HUES6 (cell line): ENCODE data around the gene CA14.

Source experiments
- H3K27ac ChIP-seq: 2 replicates; pipeline ENCODE4 v1.7.0; 2013; ENCODE audit warnings: low read depth, mild to moderate bottlenecking, low read length, inconsistent platforms
- H3K27me3 ChIP-seq: 2 replicates; pipeline ENCODE4 v1.6.1; 2013; ENCODE audit warnings: low read length; ENCODE audit not compliant: control insufficient read depth, insufficient read depth
- H3K36me3 ChIP-seq: 2 replicates; pipeline ENCODE4 v1.6.1; 2013; ENCODE audit warnings: low read length; ENCODE audit not compliant: control insufficient read depth, insufficient read depth
- H3K4me1 ChIP-seq: 2 replicates; pipeline ENCODE4 v1.6.1; 2013; ENCODE audit warnings: low read length; ENCODE audit not compliant: control insufficient read depth, insufficient read depth
- H3K4me3 ChIP-seq: 2 replicates; pipeline ENCODE4 v1.5.1; 2013; ENCODE audit warnings: low read depth, low read length
- H3K9ac ChIP-seq: one replicate; pipeline ENCODE4 v1.6.1; 2013; ENCODE audit warnings: mild to moderate bottlenecking, low read length
- H3K9me3 ChIP-seq: 2 replicates; pipeline ENCODE4 v1.6.1; 2013; ENCODE audit warnings: low read depth, low read length; ENCODE audit not compliant: control insufficient read depth, insufficient read depth

CA14 gene

DNA sequence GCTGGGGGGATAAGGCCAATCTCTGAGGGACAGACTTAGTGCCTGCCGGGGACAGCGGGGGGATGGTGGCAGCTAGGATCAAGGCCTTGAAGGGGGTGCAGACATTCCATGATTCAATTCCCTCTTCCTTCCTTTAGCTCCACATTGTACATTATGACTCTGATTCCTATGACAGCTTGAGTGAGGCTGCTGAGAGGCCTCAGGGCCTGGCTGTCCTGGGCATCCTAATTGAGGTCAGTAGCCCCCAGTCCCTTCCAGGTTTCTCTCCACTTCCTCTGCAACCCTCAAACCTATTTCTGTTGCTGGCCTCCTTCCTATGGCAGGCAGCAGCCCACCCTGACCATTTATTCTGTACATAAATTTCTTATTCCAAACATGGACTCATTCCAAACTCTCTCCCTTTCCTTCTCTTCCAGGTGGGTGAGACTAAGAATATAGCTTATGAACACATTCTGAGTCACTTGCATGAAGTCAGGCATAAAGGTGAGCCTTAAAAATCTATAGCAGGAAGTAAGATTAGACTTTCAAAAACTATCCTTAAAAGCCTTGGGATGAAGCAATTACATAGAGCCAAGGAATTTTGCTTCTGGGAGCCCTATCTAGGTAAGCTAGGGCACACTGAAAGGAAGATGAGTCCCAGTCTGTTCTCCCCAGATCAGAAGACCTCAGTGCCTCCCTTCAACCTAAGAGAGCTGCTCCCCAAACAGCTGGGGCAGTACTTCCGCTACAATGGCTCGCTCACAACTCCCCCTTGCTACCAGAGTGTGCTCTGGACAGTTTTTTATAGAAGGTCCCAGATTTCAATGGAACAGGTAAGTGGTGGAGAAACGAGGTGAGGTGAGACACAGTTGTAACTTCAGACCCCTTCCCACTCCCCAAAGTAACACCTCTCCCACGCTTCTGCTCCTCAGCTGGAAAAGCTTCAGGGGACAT lies 5.1 kb downstream of the CA14 start:
- Histone ChIP-seq H3K27ac (no peak overlapping the region), H3K4me1 (peaks cover 22% of the 10 kb centered on the region), H3K27me3 (no peaks in the 10 kb centered on the region), H3K4me3 (no peak overlapping the region), H3K9me3 (no peaks in the 10 kb centered on the region), H3K36me3 (peaks cover 61% of the 10 kb centered on the region), H3K9ac (no peak overlapping the region)

DNA sequence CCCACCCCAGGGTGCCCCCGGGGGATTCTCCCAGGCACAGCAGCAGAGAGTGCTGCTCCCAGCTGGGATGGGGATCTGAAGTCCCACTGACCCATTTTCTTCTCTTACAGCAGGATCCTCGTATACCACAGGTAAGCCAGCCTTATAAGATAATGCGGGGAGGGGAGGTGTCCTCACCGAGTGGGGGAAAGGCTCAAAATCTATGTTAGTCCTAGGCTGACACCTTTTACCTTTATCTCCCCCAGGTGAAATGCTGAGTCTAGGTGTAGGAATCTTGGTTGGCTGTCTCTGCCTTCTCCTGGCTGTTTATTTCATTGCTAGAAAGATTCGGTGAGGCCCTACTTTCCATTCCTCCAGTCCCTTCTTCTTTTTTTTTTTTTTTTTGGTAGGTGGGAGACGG lies 6.0 kb downstream of the CA14 start:
- Histone ChIP-seq H3K4me3 (no peak overlapping the region), H3K4me1 (peaks cover 24% of the 10 kb centered on the region), H3K27ac (no peak overlapping the region), H3K9me3 (no peaks in the 10 kb centered on the region), H3K27me3 (no peaks in the 10 kb centered on the region), H3K9ac (no peak overlapping the region), H3K36me3 (peaks cover 61% of the 10 kb centered on the region)

DNA sequence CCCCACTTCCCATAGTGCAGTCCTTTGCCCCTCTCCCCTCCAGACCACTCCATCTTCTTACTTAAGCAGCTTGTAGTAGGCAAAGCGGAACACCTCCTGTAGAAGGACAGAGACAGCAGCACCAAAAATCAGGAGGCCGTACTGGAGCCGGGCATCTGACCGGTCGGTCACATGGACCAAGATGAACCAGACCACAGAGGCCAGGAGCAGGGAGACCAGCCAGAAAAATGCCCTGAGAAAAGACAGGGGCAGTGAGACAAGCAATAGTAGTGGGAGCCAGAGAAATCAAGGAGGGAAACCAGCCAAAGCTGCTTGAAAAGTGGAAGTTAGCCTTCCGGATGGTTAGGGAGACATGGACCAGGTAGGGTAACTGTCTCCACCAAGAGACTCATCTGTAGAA lies 10.3 kb downstream of the CA14 start:
- no peaks in the 10 kb centered on the region for H3K9me3 ChIP-seq
- H3K9ac ChIP-seq = peak overlapping the region; percentile 82
- H3K4me1 ChIP-seq = peaks cover 17% of the 10 kb centered on the region
- peaks cover 44% of the 10 kb centered on the region for H3K36me3 ChIP-seq
- no peaks in the 10 kb centered on the region for H3K27me3 ChIP-seq
- peak overlapping the region; percentile 93 for H3K4me3 ChIP-seq
- H3K27ac ChIP-seq = no peak overlapping the region; the same call in 1 of the 2 replicates

DNA sequence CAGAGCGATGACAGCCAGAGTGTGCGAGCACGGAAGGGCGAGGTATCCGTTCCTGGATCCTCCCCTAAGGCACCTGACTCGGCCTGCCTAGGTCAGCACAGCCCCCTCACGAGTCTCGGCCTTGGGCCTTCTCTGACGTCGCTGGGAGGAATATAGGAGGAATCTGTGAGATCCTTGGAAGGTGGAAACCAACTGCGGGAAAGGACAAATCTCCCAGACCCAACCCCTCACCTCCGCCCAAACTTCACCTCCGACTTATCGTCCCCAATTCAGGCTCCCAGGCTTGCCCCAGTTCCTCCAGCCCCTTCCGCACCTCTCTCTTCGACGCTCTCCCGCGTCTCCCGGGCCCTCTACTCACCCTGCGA lies 10.7 kb downstream of the CA14 start:
- no peaks in the 10 kb centered on the region for H3K27me3 ChIP-seq
- peak overlapping the region; percentile 82 for H3K9ac ChIP-seq
- peak overlapping the region; percentile 39; the same call in 1 of the 2 replicates for H3K27ac ChIP-seq
- H3K36me3 ChIP-seq = peaks cover 40% of the 10 kb centered on the region
- peak overlapping the region; percentile 93 for H3K4me3 ChIP-seq
- H3K4me1 ChIP-seq = peaks cover 21% of the 10 kb centered on the region
- no peaks in the 10 kb centered on the region for H3K9me3 ChIP-seq

DNA sequence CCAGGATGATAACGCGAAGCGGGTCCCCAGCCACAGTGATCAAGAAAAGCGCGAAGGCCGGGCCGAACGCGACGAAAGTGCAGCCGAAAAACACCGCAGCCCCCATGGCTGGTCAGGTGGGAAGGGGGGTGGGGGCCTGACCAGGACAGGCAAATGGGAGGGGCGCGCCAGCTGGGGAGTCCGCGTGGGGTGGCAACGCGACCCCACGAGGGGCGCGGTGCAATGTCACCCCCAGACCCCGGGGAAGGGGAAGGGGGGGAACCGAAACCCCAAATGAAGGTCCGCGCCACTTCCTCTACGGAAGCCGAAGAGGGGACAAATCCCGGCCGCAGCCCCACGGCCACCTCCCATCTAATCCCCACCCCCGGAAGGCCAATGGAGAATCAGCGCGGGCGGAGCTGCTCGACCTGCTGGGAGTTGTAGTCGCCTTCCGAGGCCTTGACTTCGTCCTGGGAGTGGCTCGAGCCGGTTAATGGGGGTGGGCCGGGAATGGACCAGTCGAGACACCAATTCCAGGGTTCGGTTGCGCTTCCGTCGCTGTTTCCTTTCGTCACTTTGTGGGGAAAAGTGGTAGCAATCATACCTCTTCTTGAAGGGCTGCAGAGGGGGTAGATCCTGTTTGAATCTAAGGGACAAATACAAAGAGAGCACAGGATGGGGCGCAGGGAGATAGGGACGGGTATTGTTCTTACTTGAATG lies 11.3 kb downstream of the CA14 start, which contains the start of gene APH1A:
APH1A (minus strand) TSS at position 312 of the 699 bp plus-strand sequence; CDS start at position 106, 206 bp downstream.
- Histone ChIP-seq H3K27ac (peak within 1 kb of the TSS; percentile 39; the same call in 1 of the 2 replicates), H3K9ac (peak within 1 kb of the TSS; percentile 82), H3K36me3 (peaks cover 36% of the 10 kb centered on the region)

DNA sequence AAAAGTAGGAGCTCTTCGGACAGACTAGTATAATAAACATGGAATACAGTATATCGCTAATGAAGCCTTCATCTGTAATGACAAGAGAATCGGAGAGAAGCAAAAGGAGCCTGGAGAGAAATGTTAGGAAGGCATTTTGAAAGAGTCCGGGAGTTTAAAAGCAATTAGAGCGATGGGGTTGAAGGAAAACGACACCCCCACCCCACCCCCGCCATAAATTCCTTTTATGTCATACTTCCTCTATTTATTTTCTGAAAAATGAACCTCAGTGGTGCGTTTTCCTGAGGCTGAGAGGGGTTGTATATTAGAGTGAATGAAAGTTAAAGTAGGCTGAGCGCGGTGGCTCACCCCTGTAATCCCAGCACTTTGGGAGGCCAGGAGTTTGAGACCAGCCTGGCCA lies 11.9 kb downstream of the CA14 start:
- Histone ChIP-seq H3K4me1 (peaks cover 23% of the 10 kb centered on the region), H3K36me3 (peaks cover 31% of the 10 kb centered on the region), H3K9me3 (no peaks in the 10 kb centered on the region), H3K9ac (peak overlapping the region; percentile 4), H3K27ac (0 out of 2 replicates have a peak overlapping the region, but pooled peaks have one; percentile 5), H3K27me3 (no peaks in the 10 kb centered on the region), H3K4me3 (peak overlapping the region; percentile 93)

More for the DNA sequence above, 11.3 kb downstream of the CA14 start, which contains the start of gene APH1A:
- Histone ChIP-seq H3K4me3 (peak within 1 kb of the TSS; percentile 93), H3K9me3 (no peaks in the 10 kb centered on the region), H3K4me1 (peaks cover 23% of the 10 kb centered on the region), H3K27me3 (no peaks in the 10 kb centered on the region)

DNA sequence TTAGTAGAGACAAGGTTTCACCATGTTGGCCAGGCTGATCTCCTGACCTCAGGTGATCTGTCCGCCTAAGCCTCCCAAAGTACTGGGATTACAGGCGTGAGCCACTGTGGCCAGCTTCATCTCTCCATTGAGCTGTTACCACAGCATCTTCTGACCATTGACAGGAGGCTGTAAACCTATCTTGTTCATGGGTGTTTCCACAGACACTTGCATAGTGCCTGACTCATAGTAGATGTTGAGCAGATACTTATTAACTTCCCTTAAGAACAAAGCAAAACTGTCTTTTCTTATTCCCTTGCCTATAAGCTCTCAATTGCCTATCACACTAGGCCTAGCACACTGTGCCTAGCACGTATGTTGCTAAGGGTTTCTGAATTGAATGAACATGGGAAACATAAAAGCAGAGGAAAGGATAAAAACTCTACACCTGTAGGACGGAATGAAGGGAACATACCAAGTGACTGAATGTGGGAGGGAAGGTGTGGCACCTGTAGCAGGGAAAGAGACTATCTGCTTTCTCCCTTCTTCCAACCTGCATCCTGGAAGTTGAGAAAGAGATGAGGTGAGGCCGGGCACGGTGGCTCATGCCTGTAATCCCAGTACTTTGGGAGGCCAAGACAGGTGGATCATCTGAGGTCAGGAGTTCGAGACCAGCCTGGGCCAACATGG lies 13.9 kb downstream of the CA14 start:
- H3K36me3 ChIP-seq = peaks cover 11% of the 10 kb centered on the region
- H3K27me3 ChIP-seq = no peaks in the 10 kb centered on the region
- H3K9me3 ChIP-seq = no peaks in the 10 kb centered on the region
- H3K9ac ChIP-seq = no peak overlapping the region
- no peak overlapping the region for H3K27ac ChIP-seq
- peaks cover 23% of the 10 kb centered on the region for H3K4me1 ChIP-seq
- no peak overlapping the region for H3K4me3 ChIP-seq

DNA sequence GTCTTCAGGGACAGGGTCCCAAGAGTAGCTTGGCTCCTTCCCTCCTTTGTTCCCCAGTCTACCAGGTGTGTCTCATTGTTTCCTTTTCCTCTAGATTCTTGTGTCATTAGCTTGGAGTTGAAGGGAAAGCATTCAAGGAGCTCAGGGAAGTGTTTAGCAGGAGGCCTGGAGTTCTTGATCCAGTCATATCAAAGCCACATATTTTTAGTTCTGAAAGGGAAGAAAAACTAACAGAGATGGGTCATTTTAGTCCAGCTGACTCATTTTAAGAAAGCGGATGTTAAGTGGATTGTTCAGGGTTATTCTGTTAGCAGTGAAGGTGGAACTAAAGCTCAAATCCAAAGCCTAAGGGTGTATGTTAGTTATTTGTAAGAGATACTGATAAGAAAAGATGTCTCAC lies 15.7 kb downstream of the CA14 start:
- Histone ChIP-seq H3K9ac (no peak overlapping the region), H3K9me3 (no peaks in the 10 kb centered on the region), H3K4me3 (0 out of 2 replicates have a peak overlapping the region, but pooled peaks have one; percentile 50), H3K27ac (no peak overlapping the region), H3K36me3 (no peaks in the 10 kb centered on the region), H3K27me3 (no peaks in the 10 kb centered on the region), H3K4me1 (peaks cover 15% of the 10 kb centered on the region)

DNA sequence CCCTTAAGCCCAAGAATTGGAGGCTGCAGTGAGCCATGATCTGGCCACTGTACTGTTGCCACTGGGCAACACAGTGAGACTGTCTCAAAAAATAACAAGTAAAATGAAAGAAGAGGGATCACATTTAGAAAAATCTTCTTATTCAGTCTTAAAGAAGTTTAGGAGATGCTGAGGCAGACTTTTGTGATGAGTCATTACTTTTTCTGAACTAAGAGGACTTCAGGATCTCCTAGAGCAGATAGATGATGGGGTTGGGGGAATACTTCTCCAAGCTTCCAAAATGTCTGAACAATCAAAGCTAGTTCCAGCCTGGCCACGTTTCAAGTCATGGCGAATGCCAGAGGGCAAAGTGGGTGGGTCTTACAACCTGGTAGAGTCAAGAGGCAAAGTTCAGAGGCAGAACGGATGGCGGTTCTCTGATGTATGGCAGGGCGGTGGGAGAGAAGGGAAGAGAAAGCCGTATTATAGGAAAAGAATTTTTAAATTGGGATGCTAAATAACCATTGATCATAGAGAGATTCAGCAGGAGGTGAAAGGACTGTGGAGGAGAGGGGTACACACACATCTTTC lies 22.6 kb downstream of the CA14 start:
- no peak overlapping the region for H3K9ac ChIP-seq
- no peaks in the 10 kb centered on the region for H3K9me3 ChIP-seq
- H3K4me3 ChIP-seq = no peak overlapping the region
- peaks cover 16% of the 10 kb centered on the region for H3K4me1 ChIP-seq
- no peaks in the 10 kb centered on the region for H3K36me3 ChIP-seq
- H3K27ac ChIP-seq = no peak overlapping the region
- peaks cover 17% of the 10 kb centered on the region for H3K27me3 ChIP-seq

DNA sequence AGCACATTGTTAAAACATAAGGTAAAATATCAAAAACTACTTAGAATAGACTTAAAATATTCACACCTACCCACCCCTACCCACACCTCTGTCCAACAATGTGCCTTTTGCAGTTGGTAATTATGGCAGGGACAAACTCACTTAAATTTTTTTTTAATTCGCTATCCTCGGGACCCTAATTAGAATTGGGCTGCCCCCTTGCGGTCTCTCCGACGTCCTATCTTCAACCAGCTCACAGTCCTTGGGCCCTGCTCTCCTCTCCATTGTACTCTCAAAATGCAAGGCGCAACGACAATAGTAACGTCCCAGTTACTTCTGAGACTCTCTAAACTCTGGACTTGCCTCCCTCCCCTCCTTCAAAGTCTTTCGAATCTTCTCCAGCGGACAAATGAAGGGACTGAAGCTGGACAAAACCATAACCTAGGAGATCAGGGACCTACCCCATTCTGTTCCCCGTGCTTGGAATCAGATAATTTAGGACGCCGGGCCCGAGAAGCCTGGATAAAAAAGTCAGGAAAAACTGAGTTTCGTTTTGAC lies 23.7 kb downstream of the CA14 start:
- H3K9me3 ChIP-seq = no peaks in the 10 kb centered on the region
- peak overlapping the region; percentile 80 for H3K9ac ChIP-seq
- H3K27ac ChIP-seq = peak overlapping the region; percentile 44
- H3K4me3 ChIP-seq = peak overlapping the region; percentile 83
- peaks cover 17% of the 10 kb centered on the region for H3K27me3 ChIP-seq
- peaks cover 3% of the 10 kb centered on the region; the same call in 1 of the 2 replicates for H3K36me3 ChIP-seq
- H3K4me1 ChIP-seq = peaks cover 16% of the 10 kb centered on the region
